Smooth muscle cell (in vitro differentiated cells): ENCODE results near the gene TTC28. TPM values are rescaled to one million over a fixed set of nuclear protein-coding genes. Genes with fewer than 3 reads are reported as not detected.

Source experiments
- DNase-seq: peaks from one replicate; lab custom pipeline; 2025; ENCODE audit not compliant: unreplicated experiment; lab: John Stamatoyannopoulos, UW
- H2AFZ ChIP-seq: fragments of 200-600 bp; sonication (generic); 2 replicates; pipeline ENCODE4 v1.6.0; 2016; ENCODE audit warnings: antibody characterized with exemption, low read depth, mild to moderate bottlenecking
- H3F3A ChIP-seq: fragments of 200-600 bp; sonication (generic); 2 replicates; pipeline ENCODE4 v1.6.0; 2017; ENCODE audit warnings: antibody characterized with exemption, low read depth
- H3K27ac ChIP-seq: fragments of 200-600 bp; sonication (generic); 2 replicates; pipeline ENCODE4 v1.5.1; 2016; ENCODE audit warnings: low read depth, mild to moderate bottlenecking
- H3K27me3 ChIP-seq: fragments of 200-600 bp; sonication (generic); 2 replicates; pipeline ENCODE4 v1.6.1; 2016; ENCODE audit warnings: low read depth, mild to moderate bottlenecking
- H3K36me3 ChIP-seq: fragments of 200-600 bp; sonication (generic); 2 replicates; pipeline ENCODE4 v1.5.1; 2016; ENCODE audit warnings: low read depth
- H3K4me1 ChIP-seq: fragments of 200-600 bp; sonication (generic); 2 replicates; pipeline ENCODE4 v1.5.1; 2016; ENCODE audit warnings: low read depth
- H3K4me2 ChIP-seq: fragments of 200-600 bp; sonication (generic); 2 replicates; pipeline ENCODE4 v1.6.0; 2016; ENCODE audit warnings: mild to moderate bottlenecking
- H3K4me3 ChIP-seq: fragments of 200-600 bp; sonication (generic); 2 replicates; pipeline ENCODE4 v1.5.1; 2016; ENCODE audit warnings: mild to moderate bottlenecking
- H3K79me2 ChIP-seq: fragments of 200-600 bp; sonication (generic); 2 replicates; pipeline ENCODE4 v1.6.0; 2016; ENCODE audit warnings: low read depth, mild to moderate bottlenecking
- H3K9ac ChIP-seq: fragments of 200-600 bp; sonication (generic); 2 replicates; pipeline ENCODE4 v1.6.0; 2016; ENCODE audit warnings: low read depth
- H3K9me3 ChIP-seq: fragments of 200-600 bp; sonication (generic); replicated peaks from 2 replicates; pipeline ENCODE4 v1.5.1; 2016; ENCODE audit warnings: low read depth
- H4K20me1 ChIP-seq: fragments of 200-600 bp; sonication (generic); 2 replicates; pipeline ENCODE4 v1.6.0; 2016; ENCODE audit warnings: low read depth
- CTCF ChIP-seq: fragments of 200-600 bp; sonication (generic); IDR thresholded peaks from 2 replicates; pipeline ENCODE4 v1.5.1; 2017; ENCODE audit warnings: borderline replicate concordance, mild to moderate bottlenecking, antibody characterized with exemption; ENCODE audit not compliant: insufficient read depth, poor library complexity, severe bottlenecking
- WGBS: methylation state at CpG from one replicate; pipeline ENCODE4 v1.1.7; 2016; ENCODE audit warnings: low lambda C conversion rate; 5-methylcytosine and 5-hydroxymethylcytosine counted together
- polyA plus RNA-seq: library from polyadenylated mRNA; unstranded; fragments of >200 nt; fragmentation: Nextera tagmentation; extraction: Ambion mirVana; gene quantifications from 2 replicates; pipeline ENCODE4 v1.2.1, GENCODE V29; 2016
- total RNA-seq: library from RNA; depleted of rRNA; stranded (reverse); fragments of >200 nt; gene quantifications from 2 replicates; pipeline ENCODE4 v1.2.3, GENCODE V29; 2014

Gene TTC28
- total and polyA plus RNA-seq, 2 experiments from 2014 or later, result 6.3 to 17.9 TPM

DNA sequence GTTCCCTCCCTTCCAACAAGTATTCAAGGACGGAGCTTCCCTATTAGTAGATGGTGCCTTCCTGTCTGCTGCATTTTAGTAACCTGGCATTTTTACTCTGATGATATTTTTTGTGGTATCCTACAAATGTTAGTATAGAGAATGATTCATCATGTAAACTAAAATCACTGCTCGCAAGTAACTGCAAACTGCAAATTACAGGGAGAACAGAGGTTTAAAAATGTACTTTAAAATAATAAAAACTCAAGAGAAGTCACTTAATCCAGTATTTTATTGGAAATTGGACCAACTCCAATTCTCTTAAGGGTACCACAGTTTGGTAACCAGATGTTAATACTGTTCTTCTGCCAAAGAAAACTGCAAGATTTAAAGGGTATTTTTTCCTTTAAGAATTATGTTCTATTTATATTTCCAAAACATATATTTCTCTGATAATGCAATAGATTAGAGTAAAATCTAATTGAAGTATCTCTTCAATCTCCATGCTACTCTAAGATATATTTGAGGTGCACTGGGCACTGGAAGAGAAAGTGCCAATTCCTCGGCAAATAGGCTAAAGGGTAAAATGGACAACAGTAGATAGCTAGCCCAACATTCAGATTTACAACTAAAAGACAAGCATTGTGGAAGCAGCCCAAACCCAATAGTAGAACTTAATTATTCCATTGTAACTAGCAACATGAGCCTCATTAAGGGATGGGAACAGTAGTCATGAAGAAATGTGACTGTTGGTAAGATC, 298.0 kb downstream of the TTC28 start:
- Histone ChIP-seq H3F3A (no peaks in the 10 kb centered on the region), H3K36me3 (no peaks in the 10 kb centered on the region), H3K4me1 (no peaks in the 10 kb centered on the region), H3K79me2 (no peaks in the 10 kb centered on the region), H3K9ac (no peak overlapping the region), H3K27me3 (no peaks in the 10 kb centered on the region), H3K27ac (no peak overlapping the region), H3K9me3 (no peaks in the 10 kb centered on the region), H3K4me2 (peak overlapping the region; percentile 32), H2AFZ (no peak overlapping the region), H3K4me3 (no peak overlapping the region), H4K20me1 (no peaks in the 10 kb centered on the region)
- DNase-seq, result no peak
- WGBS, result 63% methylated on average over 3 of the region's 3 CpGs
- no peak for TF ChIP-seq CTCF

- Histone ChIP-seq H3K4me2 (no peak overlapping the region), H3K4me3 (no peak overlapping the region), H4K20me1 (no peaks in the 10 kb centered on the region), H3K4me1 (no peaks in the 10 kb centered on the region), H3K9me3 (no peaks in the 10 kb centered on the region), H3K9ac (no peak overlapping the region), H3K27ac (no peak overlapping the region), H3F3A (no peaks in the 10 kb centered on the region), H3K27me3 (no peaks in the 10 kb centered on the region), H2AFZ (no peak overlapping the region), H3K36me3 (no peaks in the 10 kb centered on the region), H3K79me2 (no peaks in the 10 kb centered on the region)
- no peak for TF ChIP-seq CTCF
- WGBS, result 97% methylated on average over 4 of the region's 4 CpGs
- DNase-seq, result no peak
Observed at GRCh38 chr22:28379951-28380350, 299.7 kb downstream of the TTC28 start.

DNA sequence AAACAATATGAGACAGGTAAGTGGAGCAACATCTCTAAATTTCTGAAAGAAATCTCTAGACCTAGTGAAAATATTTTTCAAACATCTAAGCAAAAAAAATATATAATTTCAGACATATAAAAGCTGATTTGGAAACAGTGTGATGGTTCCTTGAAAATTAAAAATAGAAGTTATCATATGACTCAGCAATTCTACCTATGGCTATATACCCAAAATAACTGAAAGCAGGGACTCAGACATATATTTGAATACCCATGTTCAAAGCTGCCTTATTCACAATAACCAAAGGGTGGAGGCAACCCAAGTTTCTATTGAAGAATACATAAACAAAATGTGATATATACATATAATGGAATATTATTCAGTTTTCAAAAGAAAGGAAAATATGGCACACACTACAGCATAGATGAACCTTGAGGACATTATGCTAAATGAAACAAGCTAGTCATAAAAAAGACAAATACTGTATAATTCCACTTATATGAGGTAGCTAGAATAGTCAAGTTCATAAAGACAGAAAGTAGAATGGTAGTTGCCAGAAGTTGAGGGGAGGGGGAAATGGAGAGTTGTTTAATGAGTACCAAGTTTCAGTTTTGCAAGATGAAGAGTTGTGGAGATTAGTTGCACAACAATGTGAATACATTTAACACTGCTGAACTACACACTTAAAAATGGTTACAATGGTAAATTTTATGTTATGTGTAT, 300.4 kb downstream of the TTC28 start:
- Histone ChIP-seq H2AFZ (no peak overlapping the region), H3K4me3 (no peak overlapping the region), H3K27me3 (no peaks in the 10 kb centered on the region), H4K20me1 (no peaks in the 10 kb centered on the region), H3K9me3 (no peaks in the 10 kb centered on the region), H3K4me2 (no peak overlapping the region), H3K27ac (no peak overlapping the region), H3F3A (no peaks in the 10 kb centered on the region), H3K36me3 (no peaks in the 10 kb centered on the region), H3K9ac (no peak overlapping the region), H3K79me2 (no peaks in the 10 kb centered on the region), H3K4me1 (no peaks in the 10 kb centered on the region)
- no peak for TF ChIP-seq CTCF
- no peak for DNase-seq
